Ishikawa (cell line): ENCODE results near the gene PDE6B.

ENCODE experiments used
- CEBPB ChIP-seq: IDR thresholded peaks from 2 replicates; pipeline ENCODE4 v1.6.1; 2012
- CREB1 ChIP-seq: IDR thresholded peaks from 2 replicates; pipeline ENCODE4 v1.6.1; 2012; ENCODE audit warnings: low read depth
- EGR1 ChIP-seq: IDR thresholded peaks from 2 replicates; pipeline ENCODE4 v1.6.1; 2012
- EP300 ChIP-seq: IDR thresholded peaks from 2 replicates; pipeline ENCODE4 v1.6.1; 2012; ENCODE audit warnings: borderline replicate concordance
- FOXM1 ChIP-seq: IDR thresholded peaks from 2 replicates; pipeline ENCODE4 v1.6.1; 2012; ENCODE audit warnings: low read depth, borderline replicate concordance
- RAD21 ChIP-seq: IDR thresholded peaks from 2 replicates; pipeline ENCODE4 v1.6.1; 2012; ENCODE audit warnings: low read depth
- TAF1 ChIP-seq: IDR thresholded peaks from 2 replicates; pipeline ENCODE4 v1.6.1; 2012; ENCODE audit warnings: low read depth, mild to moderate bottlenecking
- TCF12 ChIP-seq: IDR thresholded peaks from 2 replicates; pipeline ENCODE4 v1.6.1; 2012; ENCODE audit warnings: low read depth
- TEAD4 ChIP-seq: IDR thresholded peaks from 2 replicates; pipeline ENCODE4 v1.6.1; 2012
- YY1 ChIP-seq: IDR thresholded peaks from 2 replicates; pipeline ENCODE4 v1.6.1; 2012; ENCODE audit warnings: low read depth
- ZBTB7A ChIP-seq: IDR thresholded peaks from 2 replicates; pipeline ENCODE4 v1.6.1; 2012; ENCODE audit warnings: low read depth
- TF ChIP-seq, protein P1 (sequence below): IDR thresholded peaks from 2 replicates; pipeline ENCODE4 v1.6.1; 2012; ENCODE audit warnings: low read depth, mild to moderate bottlenecking
- TF ChIP-seq, protein P2 (sequence below): IDR thresholded peaks from 2 replicates; pipeline ENCODE4 v1.6.1; 2012
- TF ChIP-seq, protein P3 (sequence below): IDR thresholded peaks from 2 replicates; pipeline ENCODE4 v1.6.1; 2012

The PDE6B gene

DNA sequence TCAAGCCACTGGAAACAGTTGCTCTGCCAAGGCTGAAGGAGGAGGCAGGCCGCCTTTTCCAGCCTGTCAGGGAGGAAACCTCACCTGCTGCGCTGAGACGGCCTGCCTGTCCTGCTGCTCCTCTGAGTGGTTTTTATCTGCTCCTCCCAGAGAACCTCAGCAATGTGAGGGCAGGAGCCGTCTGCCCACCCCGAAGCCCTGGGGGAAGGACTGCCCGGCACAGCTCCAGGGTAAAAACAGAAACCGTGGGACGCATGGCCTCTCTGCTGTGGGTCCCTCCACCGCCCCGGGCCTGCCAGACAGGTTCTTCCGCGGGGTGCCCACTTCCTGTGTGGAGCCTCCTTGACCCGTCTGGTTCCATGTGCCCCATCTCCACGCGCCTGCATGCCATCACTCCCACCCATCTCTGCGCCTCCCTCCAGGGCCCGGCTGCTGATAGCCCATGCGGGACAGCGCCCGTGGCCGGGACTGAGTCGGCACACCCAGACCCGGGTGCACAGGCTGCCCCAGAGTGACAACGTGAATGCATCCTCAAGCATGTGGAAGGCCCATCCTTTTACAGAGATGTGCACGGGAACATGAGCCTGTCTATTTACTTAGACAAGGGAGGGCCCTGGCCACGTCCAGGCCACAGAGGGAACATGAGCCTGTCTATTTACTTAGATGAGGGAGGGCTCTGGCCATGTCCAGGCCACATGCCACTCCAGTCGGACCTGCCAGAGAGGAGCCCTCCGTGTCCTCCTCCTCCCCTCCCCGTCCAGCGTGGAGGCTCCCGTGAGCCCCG, 67.6 kb downstream of the PDE6B start:
- TF ChIP-seq, protein P1, sequence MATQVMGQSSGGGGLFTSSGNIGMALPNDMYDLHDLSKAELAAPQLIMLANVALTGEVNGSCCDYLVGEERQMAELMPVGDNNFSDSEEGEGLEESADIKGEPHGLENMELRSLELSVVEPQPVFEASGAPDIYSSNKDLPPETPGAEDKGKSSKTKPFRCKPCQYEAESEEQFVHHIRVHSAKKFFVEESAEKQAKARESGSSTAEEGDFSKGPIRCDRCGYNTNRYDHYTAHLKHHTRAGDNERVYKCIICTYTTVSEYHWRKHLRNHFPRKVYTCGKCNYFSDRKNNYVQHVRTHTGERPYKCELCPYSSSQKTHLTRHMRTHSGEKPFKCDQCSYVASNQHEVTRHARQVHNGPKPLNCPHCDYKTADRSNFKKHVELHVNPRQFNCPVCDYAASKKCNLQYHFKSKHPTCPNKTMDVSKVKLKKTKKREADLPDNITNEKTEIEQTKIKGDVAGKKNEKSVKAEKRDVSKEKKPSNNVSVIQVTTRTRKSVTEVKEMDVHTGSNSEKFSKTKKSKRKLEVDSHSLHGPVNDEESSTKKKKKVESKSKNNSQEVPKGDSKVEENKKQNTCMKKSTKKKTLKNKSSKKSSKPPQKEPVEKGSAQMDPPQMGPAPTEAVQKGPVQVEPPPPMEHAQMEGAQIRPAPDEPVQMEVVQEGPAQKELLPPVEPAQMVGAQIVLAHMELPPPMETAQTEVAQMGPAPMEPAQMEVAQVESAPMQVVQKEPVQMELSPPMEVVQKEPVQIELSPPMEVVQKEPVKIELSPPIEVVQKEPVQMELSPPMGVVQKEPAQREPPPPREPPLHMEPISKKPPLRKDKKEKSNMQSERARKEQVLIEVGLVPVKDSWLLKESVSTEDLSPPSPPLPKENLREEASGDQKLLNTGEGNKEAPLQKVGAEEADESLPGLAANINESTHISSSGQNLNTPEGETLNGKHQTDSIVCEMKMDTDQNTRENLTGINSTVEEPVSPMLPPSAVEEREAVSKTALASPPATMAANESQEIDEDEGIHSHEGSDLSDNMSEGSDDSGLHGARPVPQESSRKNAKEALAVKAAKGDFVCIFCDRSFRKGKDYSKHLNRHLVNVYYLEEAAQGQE: no peak
- TF ChIP-seq TCF12: no peak

DNA sequence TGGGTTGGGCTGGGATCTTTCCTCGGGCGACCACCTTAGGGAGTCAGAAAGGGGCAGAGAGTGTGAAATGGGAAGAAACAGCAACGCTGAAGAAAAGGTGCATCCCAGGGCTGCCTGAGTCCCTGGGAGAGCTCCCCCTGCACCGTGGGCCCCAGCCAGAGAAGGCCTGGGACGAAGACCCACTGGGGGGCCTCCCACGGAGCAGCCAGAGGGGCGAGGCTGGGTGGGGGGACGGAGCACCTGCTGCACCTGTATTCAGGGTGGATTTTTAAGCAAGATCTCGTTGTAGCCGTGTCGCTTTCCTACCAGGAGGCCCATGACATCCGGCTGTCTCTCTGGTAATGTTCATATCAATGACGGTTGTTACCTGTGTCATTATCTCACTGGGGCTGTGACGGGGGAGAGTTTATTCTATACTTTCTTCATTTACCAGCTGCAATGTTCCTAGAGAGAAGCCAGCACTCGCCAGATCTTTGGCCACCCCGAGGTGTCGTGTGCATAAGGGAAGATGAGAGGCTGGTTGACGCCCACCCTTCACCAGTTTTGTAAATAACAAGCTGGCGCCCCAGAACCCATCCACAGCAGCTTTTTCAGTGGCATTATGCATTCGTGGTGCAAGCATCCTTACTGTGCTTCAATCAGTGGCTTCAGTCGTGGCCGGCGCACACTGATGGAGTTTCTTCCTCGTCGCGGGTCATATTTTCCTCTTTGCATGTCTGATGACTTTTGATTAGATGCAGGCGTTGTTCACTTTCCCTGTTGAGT, 74.6 kb downstream of the PDE6B start:
- TF ChIP-seq TEAD4 (no peak), TAF1 (no peak), ZBTB7A (no peak), CEBPB (no peak), YY1 (no peak), FOXM1 (no peak), CREB1 (no peak)
- TF ChIP-seq, protein P2, sequence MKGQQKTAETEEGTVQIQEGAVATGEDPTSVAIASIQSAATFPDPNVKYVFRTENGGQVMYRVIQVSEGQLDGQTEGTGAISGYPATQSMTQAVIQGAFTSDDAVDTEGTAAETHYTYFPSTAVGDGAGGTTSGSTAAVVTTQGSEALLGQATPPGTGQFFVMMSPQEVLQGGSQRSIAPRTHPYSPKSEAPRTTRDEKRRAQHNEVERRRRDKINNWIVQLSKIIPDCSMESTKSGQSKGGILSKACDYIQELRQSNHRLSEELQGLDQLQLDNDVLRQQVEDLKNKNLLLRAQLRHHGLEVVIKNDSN: no peak

DNA sequence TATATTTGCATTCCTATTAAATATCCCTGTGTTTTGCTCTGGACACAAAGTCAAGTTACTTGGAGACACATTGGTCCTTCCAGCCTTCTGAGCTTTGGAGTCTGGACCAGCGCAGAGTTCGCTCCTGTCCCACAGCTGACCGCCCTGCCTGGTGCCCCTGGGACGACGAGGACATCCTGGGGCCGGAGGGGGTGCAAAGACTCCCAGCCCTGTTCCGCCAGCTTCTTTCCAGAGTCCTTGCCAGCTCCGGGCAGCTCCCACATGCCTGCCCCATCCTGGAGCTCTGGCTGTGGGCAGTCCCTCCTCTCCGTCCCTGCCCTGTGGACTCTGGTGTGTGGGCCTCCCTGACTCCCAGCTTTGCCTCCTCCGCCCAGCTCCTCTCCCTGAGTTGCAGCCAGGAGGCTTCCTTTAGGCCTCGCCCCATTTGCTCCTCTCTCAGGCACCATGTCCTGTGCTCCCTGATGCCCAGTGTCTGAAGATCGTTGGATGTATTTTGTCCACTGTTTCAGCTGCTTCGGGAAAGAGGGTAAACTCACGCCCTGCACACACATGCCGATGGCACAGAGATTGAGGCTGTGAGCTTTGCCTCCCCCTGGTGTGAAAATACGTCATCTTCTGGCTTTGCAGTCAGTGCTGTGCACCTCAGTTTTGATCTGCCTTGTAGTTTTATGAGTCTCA, 75.4 kb downstream of the PDE6B start:
- TF ChIP-seq EP300 (no peak), RAD21 (peak; percentile 23; the same call in 1 of the 2 replicates)

DNA sequence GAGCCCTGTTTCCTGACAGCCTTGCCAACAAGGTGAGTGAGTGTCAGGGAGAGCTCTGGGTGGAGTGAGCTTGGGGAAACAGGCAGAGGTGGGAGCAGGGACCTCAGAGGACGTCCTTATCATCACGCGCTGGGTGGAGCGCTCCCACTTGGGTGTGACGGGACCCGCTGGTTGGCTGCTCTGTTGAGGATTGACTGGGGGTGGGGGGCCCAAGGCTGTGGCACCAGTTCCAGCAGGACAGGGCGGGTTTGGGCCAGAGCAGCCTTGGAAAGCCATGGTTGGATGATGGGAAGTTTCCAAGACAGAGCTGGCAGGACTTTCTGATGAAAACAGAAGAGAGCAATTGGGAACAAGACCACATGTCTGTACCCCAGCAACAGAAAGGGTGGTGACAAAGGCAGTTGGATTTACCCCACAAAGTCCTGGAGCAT, 77.3 kb downstream of the PDE6B start:
- no peak for TF ChIP-seq EGR1

DNA sequence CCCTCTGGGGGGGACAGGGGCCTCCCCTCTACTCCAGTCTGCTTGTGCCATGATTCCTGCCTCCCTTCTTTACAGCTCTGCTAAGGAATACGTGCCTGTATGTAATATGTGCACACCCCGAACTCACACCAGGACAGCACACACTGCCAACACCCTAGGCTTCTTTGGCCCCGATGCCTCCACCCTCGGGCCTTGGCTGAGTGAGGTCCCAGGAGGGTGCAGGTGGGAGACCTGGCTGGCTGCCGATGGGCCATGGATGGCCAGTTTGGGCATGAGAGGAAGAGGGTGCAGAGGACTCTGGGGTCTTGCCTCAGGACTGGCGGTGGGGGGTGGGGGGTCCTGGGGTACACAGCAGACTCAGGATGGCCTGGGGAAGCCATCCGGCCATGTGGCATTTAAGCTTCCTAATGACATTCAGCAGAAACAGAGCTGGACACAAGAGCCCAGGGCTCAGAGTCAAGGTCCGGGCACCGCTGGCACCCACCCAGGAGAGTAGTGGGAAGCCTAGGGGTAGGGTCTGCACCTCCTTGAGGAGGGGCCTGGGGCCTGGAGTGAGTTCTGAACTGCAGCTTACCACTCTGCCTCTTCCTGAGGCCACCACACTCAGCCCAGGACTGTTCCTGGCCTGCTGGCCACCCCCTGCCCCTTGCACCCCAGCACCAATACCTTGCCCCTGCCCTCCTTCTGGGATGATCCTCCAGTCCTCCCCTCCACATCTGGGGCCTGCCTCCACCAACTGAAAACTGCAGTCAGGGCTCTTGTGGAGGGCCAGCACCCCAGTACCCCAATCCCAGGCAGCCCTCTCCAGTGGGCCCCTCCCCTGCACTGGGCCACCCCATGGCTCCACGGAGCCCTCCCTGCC, 78.2 kb downstream of the PDE6B start:
- TF ChIP-seq TAF1 (no peak), TEAD4 (no peak), CEBPB (no peak), FOXM1 (no peak), RAD21 (no peak), ZBTB7A (no peak), EGR1 (no peak), EP300 (no peak), YY1 (no peak)
- TF ChIP-seq, protein P3, sequence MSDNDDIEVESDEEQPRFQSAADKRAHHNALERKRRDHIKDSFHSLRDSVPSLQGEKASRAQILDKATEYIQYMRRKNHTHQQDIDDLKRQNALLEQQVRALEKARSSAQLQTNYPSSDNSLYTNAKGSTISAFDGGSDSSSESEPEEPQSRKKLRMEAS: no peak
- TF ChIP-seq, protein P1: no peak
- TF ChIP-seq, protein P2: no peak

DNA sequence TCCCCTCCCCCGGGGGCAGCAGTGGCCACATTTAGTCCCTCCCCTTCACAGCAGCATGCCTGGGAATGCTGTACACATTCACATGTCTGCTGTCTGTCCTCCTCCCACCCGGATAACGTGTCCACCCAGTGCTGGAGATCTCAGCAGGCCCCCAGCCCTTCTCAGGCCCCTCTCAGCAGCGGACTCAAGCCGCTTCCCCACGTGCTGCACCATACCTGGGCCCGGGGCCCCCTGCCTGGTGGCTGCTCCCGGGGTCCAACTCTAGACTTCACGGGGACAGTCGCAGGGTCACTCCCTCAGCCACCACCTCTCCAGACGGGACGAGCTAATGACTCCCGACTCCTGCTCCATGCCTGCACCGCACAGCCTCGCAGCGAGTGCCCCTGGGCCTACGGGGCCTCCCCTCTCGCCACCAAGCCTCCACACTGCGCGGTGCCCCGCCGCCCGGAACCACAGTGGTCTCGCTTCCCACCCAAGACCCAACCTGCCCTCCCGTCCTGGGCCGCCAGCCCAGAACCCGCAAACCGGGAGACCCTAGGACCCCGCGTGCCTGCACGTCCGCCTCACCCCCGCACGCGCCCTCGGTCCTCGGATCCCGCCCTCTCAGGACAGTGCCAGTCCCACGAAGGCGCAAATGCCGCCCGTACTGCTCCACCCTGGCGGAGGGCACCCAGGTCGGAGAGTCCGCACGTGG, 79.0 kb downstream of the PDE6B start:
- TF ChIP-seq CEBPB (no peak), RAD21 (no peak), CREB1 (no peak), TCF12 (no peak), EP300 (no peak), ZBTB7A (no peak), FOXM1 (no peak), EGR1 (no peak)
- TF ChIP-seq, protein P3: no peak
- TF ChIP-seq, protein P1: no peak
